PC-9 (cell line): ENCODE results near the gene NLGN4X. TPM values are rescaled to one million over a fixed set of nuclear protein-coding genes. Genes with fewer than 3 reads are reported as not detected.

ENCODE experiments used
- BruUV-seq: library from RNA; stranded (reverse); fragments of 400-500 nt; replicated peaks from 2 replicates; lab custom pipeline; 2021; lab: Mats Ljungman, UMichigan
- CTCF ChIA-PET: fragments of 300-600 bp; sonication (Branson Sonifier 250); formaldehyde crosslinking; loops from one replicate; lab custom pipeline; 2022; ENCODE audit warnings: antibody characterized with exemption; lab: Charles Lee
- POLR2A ChIA-PET: fragments of 300-600 bp; sonication (Branson Sonifier 250); formaldehyde crosslinking; loops from one replicate; lab custom pipeline; 2022; ENCODE audit warnings: antibody characterized with exemption; ENCODE audit not compliant: unreplicated experiment; lab: Charles Lee
- DNase-seq, 2 experiments: peaks; one replicate each; pipeline versions ENCODE4 v3.0.0 to v3.0.0-alpha.2; 2015 to 2022; ENCODE audit warnings: mixed read lengths in 1 of 2
- H2AFZ ChIP-seq: fragments of 200-600 bp; sonication (generic); 2 replicates; pipeline ENCODE4 v1.8.1; 2017; ENCODE audit warnings: antibody characterized with exemption
- H3F3A ChIP-seq: fragments of 200-600 bp; sonication (generic); 2 replicates; pipeline ENCODE4 v1.8.1; 2017; ENCODE audit warnings: antibody characterized with exemption, mild to moderate bottlenecking, low read depth; ENCODE audit not compliant: insufficient read depth
- H3K27ac ChIP-seq: fragments of 200-600 bp; sonication (generic); 2 replicates; pipeline ENCODE4 v1.6.1; 2016; ENCODE audit warnings: mixed run types
- H3K27me3 ChIP-seq: fragments of 200-600 bp; sonication (generic); 2 replicates; pipeline ENCODE4 v1.6.1; 2016; ENCODE audit warnings: low read depth, mixed run types; ENCODE audit not compliant: insufficient read depth
- H3K36me3 ChIP-seq: fragments of 200-600 bp; sonication (generic); 2 replicates; pipeline ENCODE4 v1.6.1; 2016; ENCODE audit warnings: low read depth, mixed run types
- H3K4me1 ChIP-seq: fragments of 200-600 bp; sonication (generic); replicated peaks from 2 replicates; pipeline ENCODE4 v1.6.1; 2016; ENCODE audit warnings: mixed run types; ENCODE audit not compliant: insufficient read depth
- H3K4me2 ChIP-seq: fragments of 200-600 bp; sonication (generic); 2 replicates; pipeline ENCODE4 v1.6.1; 2017; ENCODE audit warnings: mixed run types
- H3K4me3 ChIP-seq: fragments of 200-600 bp; sonication (generic); 2 replicates; pipeline ENCODE4 v1.6.1; 2016; ENCODE audit warnings: mixed run types
- H3K79me2 ChIP-seq: fragments of 200-600 bp; sonication (generic); 2 replicates; pipeline ENCODE4 v1.6.1; 2017; ENCODE audit warnings: low read depth, mixed run types
- H3K9me2 ChIP-seq: fragments of 200-600 bp; sonication (generic); 2 replicates; pipeline ENCODE4 v1.8.1; 2017; ENCODE audit warnings: mild to moderate bottlenecking; ENCODE audit not compliant: insufficient read depth
- H3K9me3 ChIP-seq: fragments of 200-600 bp; sonication (generic); 2 replicates; pipeline ENCODE4 v1.8.1; 2016; ENCODE audit warnings: low read depth; ENCODE audit not compliant: insufficient read depth
- H4K20me1 ChIP-seq: fragments of 200-600 bp; sonication (generic); 2 replicates; pipeline ENCODE4 v1.8.1; 2017; ENCODE audit not compliant: insufficient read depth
- CTCF ChIP-seq: fragments of 200-600 bp; sonication (generic); conservative IDR thresholded peaks from 2 replicates; pipeline ENCODE4 v1.6.1; 2017; ENCODE audit warnings: mixed run types, antibody characterized with exemption, mild to moderate bottlenecking, moderate library complexity
- EZH2 ChIP-seq: fragments of 200-600 bp; sonication (generic); IDR thresholded peaks from 2 replicates; pipeline ENCODE4 v1.8.0; 2017; ENCODE audit warnings: antibody characterized with exemption, low read depth
- intact Hi-C: fragments of 100-400 bp; cut with micrococcal nuclease; formaldehyde crosslinking; loops from one replicate; pipeline ENCODE4 v1.10.0; 2022; ENCODE audit not compliant: unreplicated experiment
- total RNA-seq: library from RNA; stranded (reverse); gene quantifications from 2 replicates; pipeline ENCODE4 v1.2.3, GENCODE V29; 2021

NLGN4X gene
- total RNA-seq, 1 experiment from 2014 or later = 0.31 TPM

- BruUV-seq = no TSS peak
- Histone ChIP-seq H3K4me1 (0 out of 2 replicates have a peak, but pooled peaks cover 6% of the 10 kb centered on the region), H3K79me2 (no peaks in the 10 kb centered on the region), H3K36me3 (no peaks in the 10 kb centered on the region), H3K9me2 (no peaks in the 10 kb centered on the region), H2AFZ (no peak overlapping the region), H3K27me3 (no peaks in the 10 kb centered on the region), H4K20me1 (no peaks in the 10 kb centered on the region), H3K4me3 (no peak overlapping the region), H3K4me2 (no peak overlapping the region), H3K9me3 (no peaks in the 10 kb centered on the region), H3K27ac (no peak overlapping the region), H3F3A (no peaks in the 10 kb centered on the region)
- ChIA-PET CTCF (no interaction called here), POLR2A (no interaction called here)
- no peak for TF ChIP-seq CTCF
- TF ChIP-seq EZH2 = no peak
- no peak for DNase-seq
- intact Hi-C loops = no loop called here
Measured at GRCh38 chrX:6159468-6159867, 69.2 kb downstream of the NLGN4X start.

GRCh38 chrX:6151971-6152370 is 76.7 kb downstream of the NLGN4X start:
- Histone ChIP-seq H3K36me3 (no peaks in the 10 kb centered on the region), H3K4me1 (no peaks in the 10 kb centered on the region), H3K4me3 (no peak overlapping the region), H3K27me3 (no peaks in the 10 kb centered on the region), H3F3A (no peaks in the 10 kb centered on the region), H3K27ac (no peak overlapping the region), H3K79me2 (no peaks in the 10 kb centered on the region), H4K20me1 (no peaks in the 10 kb centered on the region), H2AFZ (no peak overlapping the region), H3K9me3 (no peaks in the 10 kb centered on the region), H3K9me2 (no peaks in the 10 kb centered on the region), H3K4me2 (no peak overlapping the region)
- intact Hi-C loops = no loop called here
- TF ChIP-seq EZH2 = no peak
- no peak for TF ChIP-seq CTCF
- no TSS peak for BruUV-seq
- DNase-seq = no peak
- ChIA-PET CTCF (no interaction called here), POLR2A (no interaction called here)

- Histone ChIP-seq H3K27ac (no peak overlapping the region), H3K4me2 (no peak overlapping the region), H3K27me3 (no peaks in the 10 kb centered on the region), H3F3A (no peaks in the 10 kb centered on the region), H3K4me3 (no peak overlapping the region), H3K79me2 (no peaks in the 10 kb centered on the region), H3K4me1 (no peaks in the 10 kb centered on the region), H3K36me3 (no peaks in the 10 kb centered on the region), H2AFZ (no peak overlapping the region), H4K20me1 (no peaks in the 10 kb centered on the region), H3K9me2 (no peaks in the 10 kb centered on the region), H3K9me3 (no peaks in the 10 kb centered on the region)
- ChIA-PET POLR2A (no interaction called here), CTCF (no interaction called here)
- intact Hi-C loops = no loop called here
- no peak for TF ChIP-seq CTCF
- TF ChIP-seq EZH2 = no peak
- no TSS peak for BruUV-seq
- no peak for DNase-seq
Measured at GRCh38 chrX:6149060-6149872, 79.4 kb downstream of the NLGN4X start.
